HG03064 (cell line): ENCODE data around the gene SCARF1.

Source experiments
- ATAC-seq: cut with Tn5 transposase; IDR thresholded peaks from one replicate; pipeline ENCODE4 v1.9.1; 2021; ENCODE audit warnings: low read depth; ENCODE audit not compliant: unreplicated experiment

SCARF1 gene

GRCh38 chr17:1629504-1630310 is 15.8 kb downstream of the SCARF1 start:
- no peak for ATAC-seq

DNA sequence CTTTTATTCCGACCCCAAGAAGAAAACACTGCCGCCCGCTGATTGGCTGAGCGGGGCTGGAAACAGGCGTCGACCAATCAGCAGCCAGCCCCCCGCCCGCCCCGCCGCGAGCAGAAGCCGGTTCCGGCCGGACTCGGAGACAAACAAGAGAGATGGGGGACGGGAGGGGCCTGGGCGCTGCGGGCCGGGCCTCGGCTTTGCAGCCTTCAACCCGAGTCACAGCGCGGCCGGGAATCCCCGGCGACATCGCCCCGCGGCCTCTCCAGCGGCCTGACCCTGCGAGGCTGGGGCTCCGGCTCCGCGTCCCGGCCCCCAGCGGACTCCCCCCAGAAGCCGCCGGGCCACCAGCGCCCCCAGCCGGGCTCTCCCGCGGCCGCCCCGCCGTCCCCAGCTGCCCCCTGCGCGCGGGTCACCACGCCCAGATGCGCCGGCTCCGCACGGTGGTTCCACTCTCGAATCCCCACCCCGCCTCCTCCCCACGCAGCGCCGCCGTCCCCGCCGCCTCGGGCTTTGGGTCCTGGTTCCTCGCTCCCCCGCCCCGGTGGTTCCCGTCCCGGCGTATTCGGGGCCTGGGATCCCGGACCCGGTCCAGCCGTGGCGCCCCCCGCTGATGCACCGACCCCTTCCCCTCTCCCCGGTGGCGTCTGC is 16.6 kb downstream of the SCARF1 start:
- ATAC-seq, result peak; percentile 36

DNA sequence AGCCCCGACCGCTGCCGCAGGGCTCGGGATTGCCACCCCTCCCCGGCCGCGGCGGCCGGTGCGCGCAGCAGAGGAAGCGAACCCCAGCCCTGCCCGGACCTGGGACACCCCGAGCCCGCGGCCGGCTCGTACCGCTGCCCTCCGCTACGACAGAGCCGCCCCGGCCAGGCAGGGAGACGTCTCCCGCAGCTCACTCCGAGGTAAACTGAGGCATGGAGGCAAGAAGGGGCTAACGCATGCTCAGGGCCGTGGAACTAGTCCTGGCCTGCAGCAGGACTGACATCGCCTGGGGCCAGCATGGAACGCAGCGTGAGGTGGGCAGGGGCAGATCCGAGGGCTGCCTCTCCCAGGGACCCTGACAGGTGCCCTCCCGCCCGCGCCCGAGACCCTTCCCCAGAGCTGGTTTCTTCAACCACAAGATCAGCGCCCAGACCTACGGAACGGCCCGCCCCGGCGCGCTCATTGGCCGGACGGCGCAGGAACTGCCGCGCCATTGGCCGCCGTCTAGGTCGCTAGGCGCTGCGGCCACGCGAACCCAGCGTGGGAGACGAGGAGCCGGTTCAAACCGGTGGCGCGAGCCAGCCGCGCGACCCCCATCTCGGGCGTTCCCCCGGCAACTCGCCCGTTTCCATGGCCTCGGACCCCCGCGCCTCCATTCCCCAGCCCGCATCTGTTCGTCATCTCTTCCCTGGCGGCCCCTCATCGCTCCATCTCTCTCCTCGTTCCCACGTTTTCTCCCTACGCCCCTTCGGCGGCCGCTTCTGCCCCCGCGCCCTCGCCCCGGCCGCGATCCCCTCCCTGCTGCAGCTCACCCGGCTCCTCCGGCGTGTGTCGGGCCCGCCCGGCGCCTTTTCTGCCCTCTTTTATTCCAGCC is 17.3 kb downstream of the SCARF1 start, which contains the start of gene SLC43A2:
SLC43A2 (minus strand) TSS at position 853 of the 874 bp plus-strand sequence. CDS start 960 bp downstream, outside the sequence.
- peak; percentile 55 for ATAC-seq

DNA sequence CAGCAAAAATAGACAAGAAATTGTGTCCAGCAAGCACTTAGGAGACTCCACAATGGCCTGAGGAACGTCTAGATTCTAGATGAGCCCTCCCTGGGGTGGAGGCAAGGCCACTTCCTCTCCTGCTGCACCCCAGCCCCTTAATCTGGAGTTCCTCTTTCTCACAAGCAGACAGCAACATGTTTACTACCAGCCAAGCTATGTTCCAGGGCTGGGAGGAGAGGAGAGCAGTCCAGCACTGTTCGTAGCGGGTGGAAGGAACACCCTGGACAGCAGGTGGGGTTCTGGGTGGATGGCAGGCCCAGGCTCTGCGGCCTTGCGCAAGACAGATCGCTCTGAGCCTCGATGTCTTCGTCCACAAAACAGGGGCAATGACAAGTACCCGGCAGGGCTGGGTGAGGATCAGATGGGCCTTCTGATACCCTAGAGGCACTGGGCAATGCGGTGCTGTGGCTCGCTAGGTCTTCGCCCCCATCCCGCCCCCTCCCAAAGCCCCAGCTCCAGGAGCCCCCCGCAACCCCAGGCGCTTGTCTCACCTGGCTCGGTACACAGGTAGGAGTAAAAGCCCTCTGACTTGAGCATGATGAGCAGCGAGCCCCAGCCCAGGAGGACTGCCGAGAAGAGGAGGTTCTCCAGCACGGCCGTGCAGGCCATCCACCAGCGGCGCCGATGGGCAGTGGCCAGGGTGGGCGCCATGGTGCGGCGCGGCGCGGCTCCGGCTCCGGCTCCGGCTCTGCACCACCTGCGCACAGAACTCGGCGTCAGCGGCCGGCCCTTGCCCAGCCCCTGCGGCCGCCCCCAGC is 18.1 kb downstream of the SCARF1 start:
- ATAC-seq, result no peak

DNA sequence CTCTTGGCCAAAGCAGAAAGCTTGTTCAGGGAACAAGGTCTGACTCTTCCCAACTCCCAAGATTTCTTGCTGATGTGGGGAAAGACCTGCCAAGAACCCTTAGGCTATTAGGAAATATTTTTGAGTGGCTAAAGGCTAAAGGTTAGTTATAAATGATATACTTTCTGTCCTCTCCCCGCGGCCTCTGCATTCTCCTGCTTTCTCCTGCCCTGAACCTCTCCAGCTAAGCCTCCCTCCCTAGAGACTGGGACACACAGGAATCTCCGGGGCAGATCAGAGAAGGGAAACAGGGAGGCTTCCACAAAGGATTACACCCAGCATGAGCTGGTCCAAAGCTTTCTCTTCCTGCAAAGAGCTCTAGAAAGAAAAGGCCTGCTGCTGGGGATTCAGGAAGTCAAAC is 19.2 kb downstream of the SCARF1 start:
- ATAC-seq, result no peak

GRCh38 chr17:1625581-1625980 is 20.0 kb downstream of the SCARF1 start:
- no peak for ATAC-seq

- no peak for ATAC-seq
These were observed 20.5 kb downstream of the SCARF1 start for GRCh38 chr17:1625053-1625452.

DNA sequence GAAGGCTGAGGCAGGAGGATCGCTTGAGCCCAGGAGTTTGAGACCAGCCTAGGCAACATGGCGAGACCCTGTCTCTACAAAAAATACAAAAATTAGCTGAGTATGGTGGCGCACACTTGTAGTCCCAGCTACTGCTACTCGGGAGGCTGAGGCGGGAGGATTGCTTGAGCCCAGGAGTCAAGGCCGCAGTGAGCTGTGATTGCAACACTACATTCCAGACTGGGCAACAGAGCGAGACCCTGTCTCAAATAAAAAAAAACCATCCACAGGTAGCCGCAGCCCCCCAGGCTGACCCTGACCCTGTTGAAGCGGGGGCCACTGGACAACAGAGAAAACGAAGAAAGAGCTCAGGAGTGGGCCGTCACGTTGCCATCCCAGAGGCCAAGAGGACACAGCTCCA is 20.9 kb downstream of the SCARF1 start:
- ATAC-seq, result no peak

GRCh38 chr17:1623057-1623630 is 22.4 kb downstream of the SCARF1 start:
- no peak for ATAC-seq

DNA sequence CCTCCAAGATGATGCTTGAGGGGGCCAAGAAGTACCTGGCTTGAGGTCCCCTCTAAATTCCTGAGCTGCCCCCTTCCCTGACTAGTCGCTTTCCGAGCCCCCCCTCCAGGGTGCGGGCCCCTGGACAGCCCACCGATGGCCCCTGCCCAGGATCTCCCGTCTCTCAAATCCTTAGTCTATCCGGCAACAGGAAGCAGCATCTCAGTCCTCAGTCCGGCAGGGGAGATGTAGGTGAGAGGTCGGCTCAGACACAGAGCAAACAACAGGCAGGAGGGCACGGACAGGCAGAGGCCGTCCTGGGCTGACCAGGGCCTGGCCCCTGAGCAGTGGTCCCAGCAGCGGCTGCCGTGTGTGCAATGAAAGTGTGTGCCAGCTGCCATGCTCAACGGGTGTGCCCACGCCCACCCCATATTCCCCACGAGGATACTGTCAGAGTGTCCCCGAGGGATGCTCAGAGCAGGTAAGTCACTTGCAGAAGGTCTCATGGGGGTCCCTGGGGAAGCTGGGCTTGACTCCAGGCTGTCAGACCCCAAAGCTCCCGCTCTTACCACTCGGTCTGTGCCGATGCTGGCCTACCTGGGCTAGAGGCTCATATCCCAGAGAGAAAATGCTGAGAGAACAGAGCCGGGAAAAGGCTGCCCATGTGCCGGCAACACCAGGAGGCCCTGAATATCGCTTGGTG is 24.1 kb downstream of the SCARF1 start:
- no peak for ATAC-seq

DNA sequence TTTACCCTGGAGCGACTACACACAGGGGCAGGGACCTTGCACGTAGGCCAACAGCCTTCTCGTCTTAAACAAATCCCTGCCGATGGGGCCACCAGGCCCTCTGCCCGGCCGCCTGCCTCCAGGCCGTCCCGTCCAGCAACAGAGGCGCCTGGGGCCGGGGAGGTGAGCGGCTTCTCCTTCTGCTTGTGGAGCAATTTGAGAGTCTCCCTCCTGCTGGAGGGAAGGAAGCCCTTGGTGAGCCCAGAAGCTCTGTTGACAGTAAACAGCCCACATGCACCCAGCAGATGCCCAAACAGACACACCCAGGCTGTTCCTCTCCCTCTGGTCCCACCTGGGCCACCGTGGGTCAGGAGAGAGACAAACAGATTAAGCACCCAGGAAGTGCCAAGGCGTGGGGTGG is 25.0 kb downstream of the SCARF1 start:
- ATAC-seq, result no peak

GRCh38 chr17:1617620-1618174 is 27.8 kb downstream of the SCARF1 start:
- ATAC-seq, result no peak

DNA sequence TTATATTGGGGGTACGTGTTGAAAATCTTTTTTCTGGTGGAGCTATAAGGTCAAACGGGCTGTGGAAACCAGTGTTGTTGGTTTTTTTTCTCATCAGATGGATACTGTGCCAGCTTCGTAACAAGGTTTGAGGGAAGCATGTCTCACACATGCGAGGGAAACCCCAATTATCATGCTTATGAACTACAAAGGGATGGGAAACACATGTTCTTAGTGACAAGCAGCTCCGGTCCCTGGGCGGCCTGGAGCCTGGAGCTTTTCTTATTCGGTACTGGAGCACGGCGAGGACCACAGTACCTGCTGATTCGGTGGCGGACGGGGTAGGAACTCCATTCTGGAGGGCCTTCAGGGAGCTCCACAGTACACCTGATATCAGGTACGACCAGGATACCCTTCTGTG is 29.4 kb downstream of the SCARF1 start:
- no peak for ATAC-seq

- no peak for ATAC-seq
These were observed 33.1 kb downstream of the SCARF1 start for GRCh38 chr17:1612400-1612799.

DNA sequence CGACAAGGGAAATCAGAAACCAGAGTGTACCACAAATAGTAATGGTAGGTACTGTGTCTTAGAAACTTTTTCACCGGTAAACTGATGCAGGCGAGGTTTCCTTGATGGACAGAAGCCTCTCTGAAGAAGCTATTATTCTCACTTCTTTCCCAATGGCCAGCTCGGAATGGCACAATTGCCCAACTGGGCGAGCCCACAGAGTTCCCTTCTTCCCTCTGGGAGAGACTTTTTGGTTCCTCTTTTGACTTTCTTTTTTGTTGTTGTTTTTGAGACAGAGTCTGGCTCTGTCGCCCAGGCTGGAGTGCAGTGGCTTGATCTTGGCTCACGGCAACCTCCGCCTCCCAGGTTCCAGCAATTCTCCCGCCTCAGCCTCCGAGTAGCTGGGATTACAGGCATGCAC is 33.8 kb downstream of the SCARF1 start:
- no peak for ATAC-seq

DNA sequence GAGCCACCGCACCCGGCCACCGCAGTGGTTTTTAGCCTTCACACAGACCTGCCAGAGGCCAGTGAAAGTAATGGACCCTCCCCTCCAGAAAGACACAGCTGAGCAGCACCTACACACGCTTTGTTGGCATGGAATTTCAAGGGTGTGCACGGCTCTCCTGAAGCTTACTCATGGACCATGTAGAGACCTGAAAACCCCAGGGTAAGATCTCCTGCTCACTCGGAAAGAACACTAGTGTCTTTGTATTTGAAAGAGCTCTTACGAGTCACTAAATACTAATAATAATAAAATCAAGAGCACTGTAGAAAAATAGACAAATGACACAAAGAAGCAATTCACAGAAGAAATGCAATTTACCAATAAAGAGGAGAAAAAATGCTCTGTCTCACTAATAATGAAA is 36.9 kb downstream of the SCARF1 start:
- no peak for ATAC-seq

DNA sequence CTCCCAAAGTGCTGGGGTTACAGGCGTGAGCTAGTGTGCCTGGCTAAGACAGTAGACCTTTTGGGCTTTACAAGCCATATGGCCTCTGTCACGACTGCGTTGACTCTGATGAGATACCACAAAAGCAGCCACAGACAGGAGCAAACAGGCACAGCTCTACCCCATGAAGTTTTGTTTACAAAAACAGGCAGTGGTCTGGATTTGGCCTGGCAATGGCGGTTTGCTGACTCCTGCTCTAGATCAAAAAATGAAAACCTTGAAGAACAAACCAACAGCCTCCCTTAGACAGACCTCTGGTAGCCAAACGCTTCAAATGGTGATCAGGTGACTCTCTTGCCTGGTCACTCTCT is 37.6 kb downstream of the SCARF1 start:
- ATAC-seq, result no peak

DNA sequence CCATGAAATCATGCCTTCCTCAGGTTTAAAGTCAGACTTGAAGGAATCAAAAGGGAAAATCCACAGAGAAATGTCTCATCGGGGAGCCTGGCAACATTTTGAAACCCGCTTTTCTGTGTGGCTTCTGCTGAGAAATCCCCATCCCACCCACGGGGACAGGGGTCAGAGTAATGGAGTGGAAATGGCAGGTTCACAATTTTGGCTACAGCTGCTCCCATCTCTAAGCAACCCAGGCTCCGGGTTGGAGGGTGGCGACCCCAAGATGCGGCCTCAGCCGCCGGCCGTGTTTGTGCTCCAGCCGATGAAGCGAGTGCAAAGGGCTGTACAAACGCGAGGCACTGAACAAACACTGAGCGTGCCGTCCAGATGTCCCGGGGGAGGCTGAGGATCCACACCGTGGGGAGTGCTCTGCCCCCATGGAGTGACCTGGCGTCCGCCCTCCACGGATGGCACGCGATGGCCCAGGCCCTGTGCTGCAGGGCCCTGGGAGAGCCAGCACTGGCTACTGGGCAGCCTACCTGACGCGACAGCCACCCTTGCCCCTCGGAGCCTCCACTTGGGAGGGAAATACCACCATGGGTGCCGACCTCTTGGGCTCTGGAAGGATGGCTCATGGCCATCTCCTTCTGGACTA is 39.1 kb downstream of the SCARF1 start:
- ATAC-seq, result no peak
